RPMI8226 (cell line): ENCODE data around the gene CLTCL1.
"Not testable (repeated sequence)": the region's sequence is repeated elsewhere in the genome, so short reads cannot be mapped to it uniquely, and the experiment has no call there.

Experiments used
- DNase-seq: peaks from one replicate; pipeline ENCODE4 v3.0.0-alpha.2; 2015

Gene CLTCL1

DNA sequence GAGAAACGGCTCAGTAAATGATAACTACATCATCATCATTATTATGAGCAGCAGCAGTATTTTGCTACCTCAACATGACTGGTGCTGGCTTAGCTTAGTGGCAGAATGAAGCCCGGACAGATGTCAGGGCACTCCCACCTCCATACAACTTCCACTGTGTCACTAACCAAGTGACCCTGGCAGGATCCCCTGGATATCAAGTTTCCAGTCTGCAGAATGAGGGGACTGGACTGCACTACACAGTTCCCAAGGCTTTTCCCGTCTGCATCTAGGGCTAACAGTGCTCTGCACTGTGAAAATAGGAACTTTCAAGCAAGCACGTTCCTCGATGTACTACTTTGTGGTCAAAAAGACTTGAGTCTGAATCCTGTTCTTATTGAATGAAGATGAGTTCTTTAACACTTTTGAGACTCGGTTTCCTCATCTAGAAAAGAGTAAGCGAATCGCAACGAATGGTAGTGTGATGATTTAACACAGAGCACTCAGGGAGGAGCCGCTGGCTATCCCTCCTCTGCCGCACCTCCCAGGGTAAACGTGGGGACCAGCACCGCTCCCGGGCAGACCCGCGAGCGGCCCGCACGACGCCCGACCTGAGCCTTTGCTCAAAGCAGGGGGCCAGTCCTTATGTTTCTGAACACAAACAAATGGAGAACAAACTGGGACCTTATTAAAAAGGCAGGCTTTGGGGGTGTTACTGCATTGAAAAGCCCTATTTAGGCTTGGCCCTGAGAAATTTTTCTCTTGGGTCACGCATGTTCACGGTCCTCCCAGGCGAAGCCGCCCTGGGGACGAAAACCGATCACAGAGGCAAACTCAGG, 910 bp downstream of the CLTCL1 start:
- no peak for DNase-seq

DNA sequence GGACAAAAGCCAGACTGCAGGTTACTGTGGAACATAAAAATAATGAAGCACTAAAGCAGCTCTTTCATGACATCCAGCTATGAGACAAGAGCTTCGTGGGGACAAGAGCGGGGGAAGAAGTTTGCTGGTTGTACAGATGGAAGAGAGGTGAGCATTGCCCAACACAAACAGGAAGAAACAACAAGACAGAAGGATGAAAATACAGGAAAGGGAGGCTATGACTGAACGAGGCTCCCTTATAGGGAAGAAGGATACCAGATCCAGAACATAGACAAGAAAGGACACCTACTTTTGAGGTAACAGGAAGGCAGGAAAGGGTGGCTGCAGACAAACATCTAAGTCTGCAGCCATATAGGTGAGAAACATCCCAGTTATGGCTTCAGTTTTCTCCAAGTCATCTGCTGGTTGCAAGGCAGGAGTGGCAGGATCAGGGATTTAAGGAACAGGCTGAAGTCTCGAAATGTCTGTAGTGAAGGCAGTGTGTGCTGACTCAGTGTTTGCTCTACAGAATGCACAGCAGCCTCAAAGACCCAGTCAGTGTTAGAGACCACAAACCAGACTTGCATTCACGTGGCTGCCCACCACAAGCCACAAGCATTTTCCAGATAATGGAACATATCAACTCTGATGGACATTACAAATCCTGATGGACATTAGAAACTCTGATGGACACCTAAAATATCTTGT, 1.9 kb downstream of the CLTCL1 start:
- DNase-seq, result no peak

DNA sequence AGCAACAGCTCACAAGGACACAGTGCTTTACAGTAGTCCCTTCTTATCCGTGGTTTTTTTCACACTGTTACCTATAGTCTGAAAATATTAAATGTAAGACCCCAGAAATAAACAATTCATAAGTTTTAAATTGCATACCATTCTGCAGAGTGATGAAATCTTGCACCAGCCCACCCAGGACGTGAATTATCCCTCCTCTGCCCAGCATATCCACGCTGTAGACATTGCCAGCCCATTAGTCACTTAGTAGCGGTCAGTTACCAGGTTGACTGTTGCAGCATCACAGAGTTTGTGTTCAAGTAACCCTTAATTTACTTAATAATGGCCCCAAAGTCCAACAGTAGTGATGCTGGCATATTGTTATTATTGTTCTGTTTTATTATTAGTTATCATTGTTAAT, 3.6 kb downstream of the CLTCL1 start:
- DNase-seq, result no peak

DNA sequence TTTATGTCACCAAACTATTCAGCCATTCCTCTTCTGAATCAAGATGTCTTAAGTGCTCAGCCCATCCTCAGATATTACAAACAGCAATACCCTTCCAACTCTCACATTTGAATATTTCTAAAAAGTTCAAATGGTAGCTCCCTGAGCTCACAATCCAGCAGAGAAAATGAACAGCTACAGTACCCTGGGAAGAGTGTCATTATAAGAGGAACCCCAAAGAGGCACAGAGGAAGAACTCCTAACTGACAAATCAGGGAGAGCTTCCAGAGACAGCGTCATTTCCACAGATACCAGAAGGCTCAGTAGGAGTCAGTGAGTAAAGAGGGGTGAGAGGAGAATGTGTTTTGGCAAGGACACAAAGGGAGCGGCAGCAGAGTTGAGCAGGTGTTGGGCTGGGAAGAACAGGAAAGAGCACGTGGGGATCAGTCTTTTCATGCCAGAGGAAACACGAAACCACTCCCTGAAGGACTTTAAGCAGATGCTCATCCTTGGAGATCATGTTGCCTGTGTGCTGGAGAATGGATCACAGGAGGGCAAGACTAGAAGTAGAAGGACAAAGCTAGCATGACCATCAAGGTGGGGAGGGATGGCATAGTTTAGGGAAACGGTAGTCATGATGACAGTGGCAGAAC, 4.3 kb downstream of the CLTCL1 start:
- DNase-seq, result no peak

DNA sequence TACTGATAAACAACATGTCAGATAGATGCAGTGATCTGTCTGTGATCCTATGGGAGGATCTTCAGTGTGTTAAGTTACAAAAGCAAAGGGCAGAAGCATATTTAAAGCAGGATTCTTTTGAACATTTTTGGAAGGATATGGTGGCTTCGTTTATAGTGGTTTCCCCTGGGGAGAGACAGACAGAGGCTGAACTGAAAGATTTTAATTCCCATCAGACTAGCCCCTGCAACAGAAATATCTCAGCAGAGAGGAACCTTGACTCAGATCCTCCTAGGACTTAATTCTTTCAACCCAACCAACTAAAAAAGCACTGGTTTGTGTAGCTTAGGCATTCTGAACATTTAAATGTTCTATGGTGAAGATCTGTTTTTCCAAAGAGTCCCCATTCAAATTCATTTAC, 5.7 kb downstream of the CLTCL1 start:
- DNase-seq, result no peak

DNA sequence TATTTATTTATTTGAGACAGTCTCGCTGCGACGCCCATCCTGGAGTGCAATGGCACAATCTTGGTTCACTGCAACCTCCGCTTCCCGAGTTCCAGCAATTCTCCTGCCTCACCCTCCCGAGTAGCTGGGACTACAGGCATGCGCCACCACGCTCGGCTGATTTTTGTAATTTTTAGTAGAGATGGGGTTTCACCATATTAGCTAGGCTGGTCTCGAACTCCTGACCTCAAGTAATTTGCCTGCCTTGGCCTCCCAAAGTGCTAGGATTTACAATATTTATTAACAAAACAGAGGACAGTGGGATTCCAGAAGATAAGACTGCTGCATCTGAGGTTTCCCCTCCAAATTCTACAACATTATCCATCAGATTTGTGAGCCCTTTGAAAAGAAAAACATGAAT, 12.4 kb downstream of the CLTCL1 start:
- not testable (repeated sequence) for DNase-seq

DNA sequence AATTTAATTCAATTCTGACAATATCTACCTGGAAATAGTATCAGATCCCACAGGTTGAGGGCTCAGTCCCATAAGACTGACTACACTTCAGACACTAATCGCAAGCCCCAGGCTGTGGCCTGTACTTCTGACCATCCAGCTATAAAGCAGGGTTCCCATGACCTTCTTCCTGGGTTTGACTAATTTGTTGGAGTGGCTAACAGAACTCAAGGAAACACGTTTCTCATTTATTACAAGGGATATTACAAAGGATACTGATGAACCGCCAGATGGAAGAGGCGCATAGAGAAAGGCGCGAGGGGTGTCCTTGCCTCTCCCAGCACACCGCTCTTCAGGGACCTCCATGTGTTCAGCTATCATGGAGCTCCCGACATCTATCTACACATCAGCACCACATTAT, 13.7 kb downstream of the CLTCL1 start:
- DNase-seq, result no peak

DNA sequence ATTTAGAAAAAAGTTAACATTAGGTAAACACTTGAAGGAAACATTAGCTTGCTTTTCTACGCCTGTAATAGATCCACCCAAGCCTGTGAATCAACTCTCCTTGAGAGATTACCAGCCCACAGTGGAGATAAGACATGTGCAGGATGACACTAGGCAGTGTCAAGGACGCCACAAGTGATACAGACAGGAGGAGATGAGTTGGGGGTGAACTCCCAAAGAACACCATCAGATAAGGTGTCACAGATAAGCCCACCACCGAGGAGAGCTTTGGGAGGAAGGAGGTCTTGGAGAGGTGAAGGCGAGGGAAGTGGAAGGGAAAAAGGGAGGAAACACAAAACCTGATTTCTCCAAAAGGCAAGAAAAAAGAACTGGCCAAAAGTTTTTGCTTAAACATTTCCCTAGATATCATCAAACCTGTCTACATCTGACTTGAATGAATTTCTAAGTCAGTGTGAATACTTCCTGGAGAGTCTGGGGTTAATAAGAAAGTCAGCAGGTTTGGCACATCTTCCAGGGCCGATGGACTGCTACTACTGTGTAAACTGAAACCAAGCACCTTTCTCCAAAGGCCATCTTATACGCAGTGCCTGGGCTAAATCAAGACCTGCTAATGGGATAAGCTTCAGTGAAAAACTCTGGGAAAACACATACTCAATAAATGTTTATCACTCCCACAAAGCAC, 15.5 kb downstream of the CLTCL1 start:
- no peak for DNase-seq

DNA sequence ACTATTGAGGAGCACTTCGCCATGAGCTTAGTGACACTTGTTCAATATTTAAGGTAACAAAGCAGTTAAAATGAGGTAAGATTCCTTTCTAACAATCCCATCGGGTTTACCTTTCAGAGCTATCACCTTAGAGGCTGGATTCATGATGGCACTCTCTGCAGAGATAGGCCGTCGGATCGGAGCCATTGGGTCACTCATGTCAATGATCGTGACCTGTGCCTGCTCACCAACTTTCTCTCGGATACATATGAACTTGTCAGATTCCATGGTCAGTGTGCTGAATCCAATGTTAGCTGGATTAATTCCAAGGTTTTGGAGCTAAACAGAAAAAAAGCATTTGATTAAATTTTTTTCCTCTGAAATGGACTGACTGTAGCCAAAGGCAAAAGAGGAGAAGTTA, 16.0 kb downstream of the CLTCL1 start:
- no peak for DNase-seq

DNA sequence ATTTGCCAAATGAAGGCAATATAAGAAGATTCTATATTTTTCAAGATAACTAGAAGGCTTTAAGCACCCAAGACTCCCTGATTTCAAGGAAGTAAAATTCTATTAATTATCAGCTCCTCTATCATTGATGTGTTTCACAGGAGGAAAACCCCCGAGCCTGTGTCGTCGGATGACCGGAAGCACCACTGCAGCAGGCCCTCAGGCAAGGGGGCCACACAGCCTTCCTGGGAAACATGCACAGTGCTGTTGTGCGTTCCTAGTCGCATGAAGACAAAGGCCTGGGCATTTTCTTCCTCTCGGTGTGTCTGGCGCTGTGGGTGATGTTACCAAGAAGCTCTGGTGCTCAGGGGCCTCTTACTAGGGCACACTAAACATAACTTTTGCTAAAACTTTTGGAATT, 16.4 kb downstream of the CLTCL1 start:
- no peak for DNase-seq

DNA sequence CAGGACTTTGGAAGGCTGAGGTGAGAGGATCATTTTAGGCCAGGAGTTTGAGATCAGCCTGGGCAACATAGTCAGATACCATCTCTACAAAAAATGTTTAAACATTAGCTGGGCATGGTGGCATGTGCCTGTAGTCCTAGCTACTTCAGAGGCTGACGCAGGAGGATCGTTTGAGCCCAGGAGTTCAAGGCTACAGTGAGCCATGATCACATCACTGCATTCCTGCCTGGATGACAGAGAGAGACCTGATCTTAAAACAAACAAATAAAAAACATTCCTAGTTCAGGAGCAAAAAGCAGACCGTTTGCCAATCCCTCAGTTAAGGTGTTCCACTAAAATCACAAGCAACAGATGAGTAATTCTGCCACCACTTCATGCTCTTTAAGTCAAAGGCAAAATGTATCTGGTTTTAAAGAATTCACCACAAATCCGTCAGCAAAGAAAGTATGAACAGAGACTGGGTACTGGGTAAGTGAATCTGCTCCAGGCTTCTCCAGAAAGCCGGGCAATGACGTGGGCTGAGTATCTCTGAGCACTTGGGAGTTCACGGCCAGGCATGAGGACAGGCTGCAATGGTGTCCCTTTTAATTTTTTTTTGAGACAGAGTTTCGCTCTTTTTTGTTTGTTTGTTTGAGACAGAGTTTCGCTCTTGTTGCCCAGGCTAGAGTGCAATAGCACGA, 19.5 kb downstream of the CLTCL1 start:
- DNase-seq, result no peak

DNA sequence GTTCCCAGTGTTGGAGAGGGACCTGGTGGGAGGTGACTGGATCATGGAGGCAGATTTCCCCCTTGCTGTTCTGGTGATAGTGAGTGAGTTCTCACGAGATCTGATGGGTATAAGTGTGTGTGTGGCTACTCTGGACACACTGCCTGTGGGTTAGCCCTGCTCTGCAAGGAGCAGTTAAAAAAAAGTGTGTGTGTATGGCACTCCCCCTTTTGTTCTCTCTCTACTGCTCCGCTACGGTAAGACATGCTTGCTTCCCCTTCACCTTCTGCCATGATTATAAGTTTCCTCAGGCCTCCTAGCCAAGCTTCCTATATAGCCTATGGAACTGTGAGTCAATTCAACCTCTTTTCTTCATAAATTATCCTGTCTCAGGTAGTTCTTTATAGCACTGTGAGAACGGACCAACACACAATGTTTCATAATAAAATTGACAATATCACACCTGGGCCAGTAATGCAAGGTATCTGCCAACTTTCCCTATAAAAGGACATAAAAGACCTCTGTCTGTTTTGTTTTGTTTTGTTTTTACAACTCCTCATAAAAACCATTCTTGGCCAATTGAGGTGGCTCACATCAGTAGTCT, 20.2 kb downstream of the CLTCL1 start:
- no peak for DNase-seq

DNA sequence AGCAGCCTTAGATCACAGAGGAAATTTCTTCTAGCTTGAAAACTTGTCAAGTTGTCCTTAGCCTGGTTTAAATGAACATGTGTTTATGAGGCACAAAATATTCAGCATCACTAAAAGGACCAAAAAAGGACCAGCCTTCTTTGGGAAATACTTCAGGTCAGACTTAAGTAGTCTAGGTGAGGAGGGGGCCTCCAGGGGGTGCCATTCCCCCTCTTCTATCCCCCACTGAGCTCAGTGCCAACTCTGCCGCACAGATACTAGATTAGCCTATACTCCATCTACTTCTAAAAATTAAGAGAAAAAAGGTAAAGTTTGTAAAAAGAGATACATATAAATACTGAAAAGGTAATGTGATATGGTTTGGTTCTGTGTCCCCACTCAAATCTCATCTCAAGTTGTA, 20.6 kb downstream of the CLTCL1 start:
- DNase-seq, result no peak

DNA sequence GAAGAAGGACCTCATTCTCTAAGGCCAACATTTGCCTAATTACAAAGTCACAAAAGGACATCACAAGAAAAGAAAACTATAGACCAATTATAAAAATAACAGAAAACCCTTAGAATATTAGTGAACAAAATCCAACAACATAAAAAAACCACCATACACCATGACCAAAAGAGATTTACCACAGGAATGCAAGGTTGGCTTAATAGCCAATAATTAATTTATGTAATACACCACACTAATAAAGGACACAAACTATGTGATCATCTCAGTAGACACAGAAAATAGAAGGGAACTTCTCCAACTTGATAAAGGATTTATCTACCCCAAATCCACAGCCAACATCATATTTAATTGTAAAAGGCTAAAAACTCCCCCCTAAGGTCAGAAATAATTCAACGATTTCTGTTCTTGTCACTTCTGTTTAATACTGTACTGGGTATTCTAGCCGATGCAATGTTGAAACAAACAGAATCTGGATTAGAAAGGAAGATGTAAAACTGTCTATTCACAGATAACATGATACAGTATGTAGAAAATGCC, 24.9 kb downstream of the CLTCL1 start:
- no peak for DNase-seq

DNA sequence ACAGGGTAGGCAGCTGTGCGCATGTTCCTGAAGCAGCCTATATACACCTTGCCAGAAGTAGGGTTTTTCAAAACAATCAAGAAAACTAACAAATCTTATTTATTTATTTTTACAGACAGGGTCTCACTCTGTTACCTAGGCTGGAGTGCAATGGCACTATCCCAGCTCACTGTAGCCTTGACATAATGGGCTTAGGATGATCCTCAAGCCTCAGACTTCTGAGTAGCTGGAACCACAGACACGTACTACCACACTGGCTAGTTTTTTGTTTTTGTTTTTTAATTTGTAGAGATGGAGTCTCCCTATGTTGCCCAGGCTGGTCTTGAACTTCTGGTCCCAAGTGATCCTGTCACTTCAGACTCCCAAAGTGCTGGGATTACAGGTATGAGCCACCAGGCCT, 25.7 kb downstream of the CLTCL1 start:
- DNase-seq, result no peak

DNA sequence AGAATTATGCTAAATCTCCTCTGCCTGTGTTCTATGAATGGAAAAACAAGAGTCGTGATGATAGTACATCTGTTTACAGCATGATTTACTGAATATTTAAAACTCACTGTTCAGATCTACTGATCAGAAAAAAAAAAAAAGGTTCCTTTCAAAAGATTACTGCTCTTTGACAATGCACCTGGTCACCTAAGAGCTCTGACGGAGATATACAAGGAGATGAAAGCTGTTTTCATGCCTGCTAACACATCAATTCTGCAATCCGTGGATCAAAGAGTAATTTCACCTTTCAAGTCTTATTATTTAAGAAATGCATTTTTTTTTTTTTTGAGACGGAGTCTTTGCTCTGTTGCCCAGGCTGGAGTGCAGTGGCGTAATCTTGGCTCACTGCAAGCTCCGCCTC, 30.7 kb downstream of the CLTCL1 start:
- no peak for DNase-seq

DNA sequence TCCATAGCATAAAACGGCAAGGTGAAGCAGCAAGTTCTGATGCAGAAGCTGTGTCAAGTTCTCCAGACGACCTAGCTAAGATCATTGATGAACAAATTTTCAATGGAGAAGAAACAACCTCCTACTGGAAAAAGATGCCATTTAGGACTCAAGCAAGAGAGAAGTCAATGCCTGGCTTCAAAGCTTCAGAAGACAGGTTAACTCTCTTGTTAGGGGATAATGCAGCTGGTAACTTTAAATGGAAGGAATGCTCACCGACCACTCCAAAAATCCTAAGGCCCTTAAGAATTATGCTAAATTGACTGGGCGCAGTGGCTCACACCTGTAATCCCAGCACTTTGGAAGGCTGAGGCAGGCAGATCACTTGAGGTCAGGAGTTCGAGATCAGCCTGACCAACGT, 31.3 kb downstream of the CLTCL1 start:
- DNase-seq, result no peak

DNA sequence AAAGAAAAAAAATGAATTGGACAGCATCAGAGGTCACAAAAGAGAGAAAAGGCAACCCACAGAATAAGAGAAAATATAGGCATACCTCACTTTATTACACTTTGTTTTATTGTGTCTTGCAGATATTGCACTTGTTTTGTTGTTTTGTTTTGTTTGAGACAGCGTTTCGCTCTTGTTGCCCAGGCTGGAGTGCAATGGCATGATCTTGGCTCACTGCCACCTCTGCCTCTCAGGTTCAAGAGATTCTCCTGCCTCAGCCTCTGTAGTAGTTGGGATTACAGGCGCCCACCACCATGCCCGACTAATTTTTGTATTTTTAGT, 32.6 kb downstream of the CLTCL1 start:
- DNase-seq, result not testable (repeated sequence)

DNA sequence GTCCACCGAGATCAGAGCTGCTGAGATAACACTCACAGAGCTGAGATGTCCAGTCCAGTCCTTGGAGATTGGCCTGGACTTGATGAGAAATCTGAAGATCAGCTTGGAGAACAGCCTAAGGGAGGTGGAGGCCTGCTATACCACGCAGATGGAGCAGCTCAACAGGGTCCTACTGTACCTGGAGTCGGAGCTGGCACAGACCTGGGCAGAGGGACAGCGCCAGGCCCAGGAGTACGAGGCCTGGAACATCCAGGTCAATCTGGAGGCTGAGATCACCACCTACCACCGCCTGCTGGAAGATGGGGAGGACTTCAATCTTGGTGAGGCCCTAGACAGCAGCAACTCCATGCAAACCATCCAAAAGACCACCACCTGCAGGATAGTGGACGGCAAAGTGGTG, 33.1 kb downstream of the CLTCL1 start:
- DNase-seq, result no peak

DNA sequence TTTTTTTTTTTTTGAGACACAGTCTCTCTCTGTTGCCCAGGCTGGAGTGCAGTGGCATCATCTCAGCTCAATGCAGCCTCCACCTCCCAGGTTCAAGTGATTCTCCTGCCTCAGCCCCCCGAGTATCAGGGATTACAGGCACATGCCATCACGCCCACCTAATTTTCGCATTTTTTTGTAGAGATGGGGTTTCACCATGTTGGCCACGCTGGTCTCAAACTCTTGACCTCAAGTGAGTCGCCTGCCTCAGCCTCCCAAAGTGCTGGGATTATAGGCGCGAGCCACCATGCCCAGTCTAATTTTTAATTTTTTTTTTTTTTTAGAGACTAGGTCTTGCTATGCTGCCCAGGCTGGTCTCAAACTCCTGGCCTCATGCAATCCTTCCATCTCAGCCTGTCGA, 35.2 kb downstream of the CLTCL1 start:
- not testable (repeated sequence) for DNase-seq

DNA sequence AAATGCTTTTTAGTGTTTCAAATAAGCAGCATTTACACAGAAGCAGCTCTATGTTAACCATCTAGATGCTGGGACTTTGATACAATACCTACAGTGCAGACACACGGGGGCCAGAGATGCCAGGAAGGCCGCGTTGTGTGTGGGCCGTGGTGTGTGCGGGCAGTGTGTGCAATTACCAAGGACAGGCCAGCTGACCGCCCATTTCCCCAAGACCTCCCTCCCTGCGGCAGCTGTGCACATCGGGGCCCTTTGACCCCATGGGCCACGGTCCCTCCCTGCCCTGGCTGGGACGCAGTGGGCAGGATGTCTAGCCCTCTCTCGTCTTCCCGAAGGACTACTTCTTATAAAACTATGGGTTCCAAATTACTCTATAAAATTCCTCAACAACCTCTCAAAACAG, 38.4 kb downstream of the CLTCL1 start:
- DNase-seq, result no peak

DNA sequence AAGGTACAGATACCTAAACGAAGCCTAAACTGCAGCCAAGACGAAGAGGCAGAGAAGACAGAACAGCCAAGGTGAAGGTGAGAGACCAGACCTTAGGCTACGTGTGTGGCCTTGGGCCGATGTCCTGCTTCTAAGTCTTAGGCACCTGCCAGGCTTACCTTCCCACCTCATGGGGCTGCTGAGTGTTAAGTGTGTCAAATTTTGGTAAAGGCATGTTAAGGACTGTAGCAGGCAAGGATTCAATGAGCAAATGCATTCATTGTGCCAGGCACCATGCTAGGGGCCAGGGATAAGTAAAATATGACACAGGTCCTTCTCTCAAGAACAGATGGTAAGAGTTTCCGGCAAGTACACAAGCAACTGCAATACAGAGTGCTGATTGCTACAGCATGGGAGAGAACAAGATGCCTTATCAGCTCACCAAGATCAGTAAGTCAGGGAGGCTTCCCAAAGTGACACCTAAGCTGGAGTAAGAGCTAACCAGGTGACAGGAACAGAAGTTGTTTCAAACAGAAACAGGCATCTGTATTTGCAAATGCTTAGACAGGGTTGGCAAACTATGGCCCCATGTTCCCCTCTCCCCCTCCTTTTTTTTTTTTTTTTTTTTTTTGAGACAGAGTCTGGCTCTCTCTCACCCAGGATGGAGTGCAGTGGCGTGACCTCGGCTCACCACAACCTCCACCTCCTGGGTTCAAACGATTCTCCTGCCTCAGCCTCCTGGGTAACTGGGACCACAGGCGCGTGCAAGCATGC, 46.7 kb downstream of the CLTCL1 start:
- DNase-seq, result no peak
